GM21825 (cell line): ENCODE measurements around the gene RNF138.
"Not testable (repeated sequence)": the region's sequence is repeated elsewhere in the genome, so short reads cannot be mapped to it uniquely, and the experiment has no call there.

Experiments used
- ATAC-seq: cut with Tn5 transposase; IDR thresholded peaks from one replicate; pipeline ENCODE4 v1.9.1; 2021; ENCODE audit warnings: mild to moderate bottlenecking, moderate library complexity; ENCODE audit not compliant: unreplicated experiment

RNF138 gene

GRCh38 chr18:32095192-32095899 lies 3.7 kb downstream of the RNF138 start:
- no peak for ATAC-seq

GRCh38 chr18:32095900-32096229 lies 4.2 kb downstream of the RNF138 start:
- no peak for ATAC-seq

- ATAC-seq = no peak
Measured at GRCh38 chr18:32096946-32097345, 5.3 kb downstream of the RNF138 start.

GRCh38 chr18:32104516-32104915 lies 12.8 kb downstream of the RNF138 start:
- ATAC-seq = no peak

GRCh38 chr18:32110005-32110404 lies 18.3 kb downstream of the RNF138 start:
- ATAC-seq = no peak

GRCh38 chr18:32111706-32112105 lies 20.0 kb downstream of the RNF138 start:
- no peak for ATAC-seq

- ATAC-seq = no peak
Measured at GRCh38 chr18:32112826-32113225, 21.2 kb downstream of the RNF138 start.

GRCh38 chr18:32114293-32114942 lies 22.7 kb downstream of the RNF138 start:
- ATAC-seq = no peak

GRCh38 chr18:32122039-32122438 lies 30.4 kb downstream of the RNF138 start:
- no peak for ATAC-seq

GRCh38 chr18:32126538-32126937 lies 34.9 kb downstream of the RNF138 start:
- ATAC-seq = no peak

GRCh38 chr18:32135625-32136024 lies 44.0 kb downstream of the RNF138 start:
- no peak for ATAC-seq

GRCh38 chr18:32138332-32138982 lies 46.8 kb downstream of the RNF138 start:
- ATAC-seq = no peak

GRCh38 chr18:32139835-32140283 lies 48.2 kb downstream of the RNF138 start:
- ATAC-seq = no peak

GRCh38 chr18:32148185-32148870 lies 56.7 kb downstream of the RNF138 start:
- ATAC-seq = no peak

- peak; percentile 87 for ATAC-seq
Measured at GRCh38 chr18:32152705-32153448, 61.2 kb downstream of the RNF138 start.

- no peak for ATAC-seq
Measured at GRCh38 chr18:32156855-32157254, 65.2 kb downstream of the RNF138 start.

GRCh38 chr18:32157580-32157979 lies 65.9 kb downstream of the RNF138 start:
- ATAC-seq = no peak

GRCh38 chr18:32158108-32158624 lies 66.5 kb downstream of the RNF138 start:
- peak; percentile 89 for ATAC-seq

- not testable (repeated sequence) for ATAC-seq
Measured at GRCh38 chr18:32158631-32159030, 67.0 kb downstream of the RNF138 start.

- ATAC-seq = no peak
Measured at GRCh38 chr18:32160547-32160946, 68.9 kb downstream of the RNF138 start.
